Testis (tissue), 2 donors: ENCODE data around the gene PM20D1.

Experiments used
- CTCF ChIP-seq, 3 experiments: fragments of 450-650 bp in 2 of 3; fragments of 200-600 bp in 1 of 3; sonication (generic) in 1 of 3; IDR thresholded peaks; one replicate each; pipeline ENCODE4 v1.5.1; 2016 to 2019; ENCODE audit warnings: antibody characterized with exemption in 3 of 3, mild to moderate bottlenecking in 2 of 3, moderate library complexity in 1 of 3
- POLR2A ChIP-seq: fragments of 450-650 bp; IDR thresholded peaks from one replicate; pipeline ENCODE4 v1.6.1; 2017; ENCODE audit warnings: antibody characterized with exemption, mild to moderate bottlenecking, moderate library complexity

- TF ChIP-seq CTCF (IDR thresholded peaks at IDR 0.05) (no peak), POLR2A (no peak)
These were observed 6.5 kb upstream of the PM20D1 start for GRCh38 chr1:205856433-205856832.
